Activated CD4-positive, CD25-positive, alpha-beta regulatory T cell treated with anti-CD3 and anti-CD28 coated beads, Interleukin-2, amount 50 U/mL, for 24 hours (primary cell): Measurements from ENCODE around the gene C16orf96.

Source experiments
- ATAC-seq, 2 donors: fragments of 150-1000 bp; cut with Tn5 transposase; one replicate each; pipeline ENCODE4 v1.10.0; 2021; ENCODE audit warnings: mild to moderate bottlenecking in 1 of 2, moderate library complexity in 1 of 2

C16orf96 gene

DNA sequence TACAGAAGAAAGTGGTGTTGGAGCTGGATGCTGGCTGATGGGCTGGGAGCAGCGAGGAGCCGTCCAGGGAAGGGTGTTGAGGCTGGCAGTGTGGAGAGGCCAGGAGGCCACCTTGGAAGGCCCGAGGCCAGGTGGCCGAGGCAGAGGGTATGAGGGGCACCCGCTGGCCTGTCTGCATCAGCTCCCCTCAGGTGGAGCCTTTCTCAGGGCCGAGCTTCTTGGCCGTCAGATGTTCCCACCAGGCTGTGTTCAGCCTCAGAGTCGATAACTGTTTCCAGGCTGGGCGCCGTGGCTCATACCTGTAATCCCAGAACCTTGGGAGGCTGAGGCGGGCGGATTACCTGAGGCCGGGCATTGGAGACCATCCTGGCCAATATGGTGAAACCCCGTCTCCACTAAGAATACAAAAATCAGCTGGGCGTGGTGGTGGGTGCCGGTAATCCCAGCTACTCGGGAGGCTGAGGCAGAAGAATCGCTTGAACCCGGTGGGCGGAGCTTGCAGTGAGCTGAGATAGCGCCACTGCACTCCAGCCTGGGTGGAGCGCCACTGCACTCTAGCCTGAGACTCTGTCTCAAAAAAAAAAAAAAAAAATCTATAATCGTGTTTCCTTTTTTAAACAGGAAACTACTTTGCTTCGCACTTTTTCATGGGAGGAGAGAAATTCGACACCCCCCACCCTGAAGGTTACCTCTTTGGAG lies 93.8 kb downstream of the C16orf96 start:
- ATAC-seq = no peak
